COLO829 (cell line): ENCODE measurements around the gene COPRS.
A peak's percentile ranks its signal among the peaks of the same experiment; 100 is the strongest.

Experiments used
- DNase-seq: peaks from one replicate; pipeline ENCODE4 v3.0.0; 2012; ENCODE audit warnings: low spot score

COPRS gene, protein sequence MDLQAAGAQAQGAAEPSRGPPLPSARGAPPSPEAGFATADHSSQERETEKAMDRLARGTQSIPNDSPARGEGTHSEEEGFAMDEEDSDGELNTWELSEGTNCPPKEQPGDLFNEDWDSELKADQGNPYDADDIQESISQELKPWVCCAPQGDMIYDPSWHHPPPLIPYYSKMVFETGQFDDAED

GRCh38 chr17:31858642-31859486 is at the start of gene COPRS:
TSS of gene COPRS (minus strand) at chr17:31859244. CDS start at chr17:31859199, 45 bp downstream.
- peak; percentile 82 for DNase-seq

GRCh38 chr17:31908386-31908785 is 49.3 kb upstream of the COPRS start:
- DNase-seq: no peak

DNA sequence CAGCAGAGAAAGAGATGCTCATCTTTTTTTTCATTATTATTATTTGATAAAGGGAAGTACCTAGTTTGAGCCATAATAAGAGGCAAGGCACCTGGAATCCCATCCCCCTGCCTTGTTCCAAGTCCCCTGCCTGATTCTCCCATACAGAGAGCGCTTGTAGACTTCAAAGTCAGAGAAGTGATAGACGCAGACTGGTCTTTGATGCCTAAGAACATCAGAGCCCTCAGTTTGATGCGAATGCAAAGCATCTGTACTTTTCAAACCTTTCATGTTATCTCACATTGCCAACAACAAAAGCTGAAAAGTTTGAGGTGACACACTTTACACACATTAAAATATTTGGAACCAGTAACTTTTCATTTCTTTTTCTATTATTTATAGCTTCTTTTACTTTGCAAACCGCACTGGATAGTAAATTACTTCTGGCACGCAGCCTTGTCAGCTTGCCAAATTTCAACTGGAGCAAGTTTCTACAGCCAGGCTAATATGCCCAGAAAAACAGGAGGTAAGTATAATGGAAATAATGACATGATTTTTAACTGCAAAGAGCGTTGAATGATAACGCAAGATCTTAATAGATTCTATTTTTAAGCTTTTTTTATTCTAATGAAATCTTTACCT is 48.4 kb upstream of the COPRS start:
- DNase-seq: no peak

DNA sequence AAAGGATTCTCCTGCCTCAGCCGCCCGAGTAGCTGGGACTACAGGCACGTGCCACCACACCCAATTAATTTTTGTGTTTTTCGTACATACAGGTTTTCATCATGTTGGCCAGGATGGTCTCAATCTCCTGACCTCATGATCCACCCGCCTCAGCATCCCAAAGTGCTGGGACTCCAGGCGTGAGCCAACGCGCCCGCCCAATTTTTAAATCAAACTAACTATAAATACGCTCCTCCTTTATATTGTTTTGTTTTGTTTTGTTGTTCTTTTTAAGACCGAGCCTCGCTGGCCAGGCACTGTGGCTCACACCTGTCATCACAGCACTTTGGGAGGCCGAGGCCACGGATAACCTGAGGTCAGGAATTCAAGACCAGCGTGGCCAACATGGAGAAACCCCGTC is 44.4 kb upstream of the COPRS start:
- DNase-seq: no peak

GRCh38 chr17:31902693-31903092 is 43.6 kb upstream of the COPRS start:
- DNase-seq: no peak

GRCh38 chr17:31900877-31901276 is 41.8 kb upstream of the COPRS start:
- DNase-seq: no peak

DNA sequence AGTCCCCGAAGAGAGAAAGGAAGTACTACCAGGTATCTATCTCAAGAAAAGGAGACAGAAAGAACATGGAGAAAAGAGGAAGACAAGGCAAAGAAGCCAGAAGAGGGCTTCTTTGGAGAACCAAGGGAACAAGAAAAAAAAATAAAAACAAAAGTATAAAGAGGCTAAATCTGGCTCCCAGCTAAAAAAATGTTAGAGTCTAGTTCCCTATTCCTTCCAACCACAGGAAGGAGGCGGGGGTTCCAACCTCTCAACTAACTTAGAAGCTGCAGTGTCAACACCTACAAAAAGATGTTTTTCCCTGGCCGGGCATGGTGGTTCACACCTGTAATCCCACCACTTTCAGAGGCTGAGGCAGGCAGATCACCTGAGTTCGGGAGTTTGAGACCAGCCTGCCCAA is 29.1 kb upstream of the COPRS start:
- no peak for DNase-seq

- DNase-seq: no peak
These were observed 23.5 kb upstream of the COPRS start for GRCh38 chr17:31882571-31882970.

DNA sequence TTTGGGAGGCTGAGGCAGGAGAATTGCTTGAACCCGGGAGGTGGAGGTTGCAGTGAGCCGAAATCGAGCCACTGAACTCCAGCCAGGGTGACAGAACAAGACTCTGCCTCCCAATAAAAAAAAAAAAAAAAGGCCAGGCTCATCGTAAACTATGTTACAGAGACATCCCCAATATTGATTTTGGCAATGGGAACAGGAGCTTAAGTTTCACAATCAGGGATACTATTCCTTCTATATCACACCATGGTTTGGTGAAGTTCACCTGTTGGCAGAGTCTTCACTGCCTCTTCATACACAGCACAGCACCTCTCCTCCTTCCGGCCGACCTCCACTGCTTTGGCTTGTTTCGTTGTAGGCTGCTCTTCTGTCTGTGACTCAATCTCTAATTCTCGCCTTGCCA is 21.3 kb upstream of the COPRS start:
- DNase-seq: no peak

GRCh38 chr17:31878703-31879073 is 19.6 kb upstream of the COPRS start:
- no peak for DNase-seq

- no peak for DNase-seq
These were observed 19.1 kb upstream of the COPRS start for GRCh38 chr17:31877911-31878702.

GRCh38 chr17:31877341-31877740 is 18.3 kb upstream of the COPRS start:
- DNase-seq: no peak

GRCh38 chr17:31875081-31875480 is 16.0 kb upstream of the COPRS start:
- no peak for DNase-seq

- DNase-seq: no peak
These were observed 10.9 kb upstream of the COPRS start for GRCh38 chr17:31869797-31870568.

DNA sequence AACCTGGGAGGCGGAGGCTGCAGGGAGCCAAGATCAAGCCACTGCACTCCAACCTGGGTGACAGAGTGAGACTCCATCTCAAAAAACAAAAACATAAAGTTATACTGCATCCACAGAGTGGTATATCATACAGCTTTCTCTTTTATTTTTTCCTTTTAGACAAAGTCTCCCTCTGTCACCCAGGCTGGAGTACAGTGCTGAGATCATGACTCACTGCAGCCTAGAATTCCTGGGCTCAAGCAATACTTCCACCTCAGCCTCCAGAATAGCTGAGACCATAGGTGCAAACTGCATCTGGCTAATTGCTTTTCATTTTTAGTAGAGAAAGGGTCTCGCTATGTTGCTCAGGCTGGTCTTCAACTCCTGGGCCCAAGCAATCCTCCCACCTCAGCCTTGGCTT is 10.0 kb upstream of the COPRS start:
- DNase-seq: no peak

DNA sequence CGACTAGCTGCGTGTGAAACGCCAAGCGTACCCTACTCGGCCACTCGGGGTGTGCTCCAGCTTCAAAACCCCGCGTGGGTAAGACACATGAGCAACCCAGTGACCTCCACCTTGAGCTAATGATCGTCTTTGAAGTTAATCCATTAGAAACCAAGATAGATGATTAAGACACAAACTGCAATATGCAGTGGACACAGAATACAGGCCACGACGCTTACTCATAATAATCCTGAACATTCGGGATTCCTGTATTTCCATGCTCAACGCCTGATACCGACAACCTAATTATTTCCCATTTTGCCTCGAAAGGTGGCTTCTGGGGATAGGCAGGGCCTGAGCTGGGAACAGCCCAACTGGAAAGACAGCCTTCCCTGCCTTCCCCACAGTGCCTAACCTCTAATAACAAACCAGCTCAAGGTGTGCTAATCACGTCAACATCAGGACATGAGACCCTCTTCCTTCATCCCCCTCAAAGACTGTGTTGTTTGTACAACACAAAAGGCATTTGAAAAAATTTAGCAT is 504 bp upstream of the COPRS start:
- DNase-seq: no peak

GRCh38 chr17:31857920-31858641 is 963 bp downstream of the COPRS start:
- no peak for DNase-seq

- no peak for DNase-seq
These were observed 2.3 kb downstream of the COPRS start for GRCh38 chr17:31856750-31857149.

GRCh38 chr17:31854672-31855071 is 4.4 kb downstream of the COPRS start:
- DNase-seq: no peak

GRCh38 chr17:31853911-31854470 is 5.1 kb downstream of the COPRS start:
- DNase-seq: no peak
